Gastroesophageal sphincter (tissue), 4 donors: ENCODE data around the gene DVL2. TPM values are rescaled to one million over a fixed set of nuclear protein-coding genes. Genes with fewer than 3 reads are reported as not detected.

Source experiments
- ATAC-seq: fragments of 150-250 bp; one replicate; pipeline ENCODE4 v1.9.1; 2016; ENCODE audit warnings: mild to moderate bottlenecking, moderate library complexity
- H3K27ac ChIP-seq, 4 donors: fragments of 200-600 bp; sonication (generic) in 3 of 4; 1 replicate in 3 of 4; 2 replicates in 1 of 4; pipeline ENCODE4 v1.5.1; 2016 to 2019
- H3K27me3 ChIP-seq: fragments of 200-600 bp; sonication (generic); one replicate; pipeline ENCODE4 v1.5.1; 2019
- H3K36me3 ChIP-seq, 2 donors: fragments of 200-600 bp; sonication (generic); one replicate each; pipeline ENCODE4 v1.5.1; 2019; ENCODE audit warnings: control low read depth in 1 of 2
- H3K4me1 ChIP-seq, 3 donors: fragments of 200-600 bp; sonication (generic); 1 replicate in 2 of 3; 2 replicates in 1 of 3; pipeline ENCODE4 v1.5.1; 2016 to 2019; ENCODE audit warnings: control low read depth in 2 of 3
- H3K4me3 ChIP-seq, 2 donors: fragments of 200-600 bp; sonication (generic); one replicate each; pipeline ENCODE4 v1.5.1; 2019; ENCODE audit warnings: mild to moderate bottlenecking in 1 of 2, moderate library complexity in 1 of 2
- H3K9me3 ChIP-seq, 3 donors: fragments of 200-600 bp; sonication (generic); one replicate each; pipeline ENCODE4 v1.5.1; 2017 to 2019; ENCODE audit warnings: control low read depth in 2 of 3
- EP300 ChIP-seq: sonication (generic); formaldehyde crosslinking; IDR thresholded peaks from one replicate; pipeline ENCODE4 v1.6.1; 2017; ENCODE audit warnings: antibody characterized with exemption, mild to moderate bottlenecking
- POLR2A ChIP-seq, 2 donors: fragments of 450-650 bp; IDR thresholded peaks; one replicate each; pipeline ENCODE4 v1.6.1; 2017; ENCODE audit warnings: antibody characterized with exemption in 2 of 2, mild to moderate bottlenecking in 2 of 2, moderate library complexity in 1 of 2
- POLR2AphosphoS5 ChIP-seq: sonication (generic); formaldehyde crosslinking; IDR thresholded peaks from one replicate; pipeline ENCODE4 v1.6.1; 2017; ENCODE audit warnings: antibody characterized with exemption
- WGBS, 2 donors: methylation state at CpG; one replicate each; pipeline ENCODE4 v1.1.5; 2018; ENCODE audit warnings: low coverage in 1 of 2; 5-methylcytosine and 5-hydroxymethylcytosine counted together
- total RNA-seq, 4 donors: library from RNA; depleted of rRNA; stranded (reverse); fragments of >200 nt; gene quantifications; one replicate each; pipeline ENCODE4 v1.1.0, GENCODE V29; 2016
- TF ChIP-seq, protein P1 (sequence below), 4 experiments: fragments of 200-600 bp in 2 of 4; fragments of 450-650 bp in 2 of 4; sonication (generic) in 1 of 4; IDR thresholded peaks; one replicate each; pipeline ENCODE4 v1.5.1; 2017 to 2019; ENCODE audit warnings: antibody characterized with exemption in 4 of 4, mild to moderate bottlenecking in 2 of 4, moderate library complexity in 2 of 4

The DVL2 gene
- total RNA-seq, 4 donors from 2014 or later, result 33.0 to 53.9 (median 45.0) TPM

DNA sequence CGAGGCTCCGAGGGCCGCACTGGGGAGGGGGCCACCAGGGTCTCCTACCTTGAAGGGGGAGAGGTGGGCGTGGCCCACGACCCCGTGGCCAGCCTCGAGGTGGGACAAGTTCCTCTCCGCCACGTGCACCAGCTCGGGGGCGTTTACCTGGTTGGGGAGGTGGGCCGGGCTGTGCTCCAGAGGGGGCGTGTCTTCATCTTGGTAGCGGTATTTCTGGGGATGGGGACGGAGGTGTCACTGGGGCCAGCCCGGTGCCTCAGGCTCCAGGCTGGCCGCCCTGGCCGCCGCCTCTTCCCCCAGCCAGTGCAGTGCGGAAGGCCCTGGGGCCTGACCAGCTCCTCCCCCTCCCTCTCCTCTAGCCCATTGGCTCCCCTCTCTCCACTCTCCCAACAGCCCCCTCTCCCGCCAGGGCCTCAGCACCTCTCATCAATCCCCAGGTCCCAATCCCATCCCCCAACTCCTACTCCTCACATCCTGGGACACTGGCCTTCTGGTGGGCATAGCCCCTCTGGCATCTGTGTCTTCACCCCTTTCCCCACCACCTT, 26.2 kb downstream of the DVL2 start:
- ATAC-seq, result no peak
- no peak overlapping the region for H3K4me3 ChIP-seq
- H3K4me1 ChIP-seq, result peaks cover 0 to 62% (median 3%) of the 10 kb centered on the region in 3 donors
- H3K27me3 ChIP-seq, result no peaks in the 10 kb centered on the region
- no peaks in the 10 kb centered on the region for H3K9me3 ChIP-seq
- peaks cover 0 to 10% of the 10 kb centered on the region in 2 donors for H3K36me3 ChIP-seq
- 44% methylated on average over 5 of the region's 21 CpGs; no CpG with 5 or more reads in 1 of the 2 donors for WGBS, 2 donors
- TF ChIP-seq, protein P1, sequence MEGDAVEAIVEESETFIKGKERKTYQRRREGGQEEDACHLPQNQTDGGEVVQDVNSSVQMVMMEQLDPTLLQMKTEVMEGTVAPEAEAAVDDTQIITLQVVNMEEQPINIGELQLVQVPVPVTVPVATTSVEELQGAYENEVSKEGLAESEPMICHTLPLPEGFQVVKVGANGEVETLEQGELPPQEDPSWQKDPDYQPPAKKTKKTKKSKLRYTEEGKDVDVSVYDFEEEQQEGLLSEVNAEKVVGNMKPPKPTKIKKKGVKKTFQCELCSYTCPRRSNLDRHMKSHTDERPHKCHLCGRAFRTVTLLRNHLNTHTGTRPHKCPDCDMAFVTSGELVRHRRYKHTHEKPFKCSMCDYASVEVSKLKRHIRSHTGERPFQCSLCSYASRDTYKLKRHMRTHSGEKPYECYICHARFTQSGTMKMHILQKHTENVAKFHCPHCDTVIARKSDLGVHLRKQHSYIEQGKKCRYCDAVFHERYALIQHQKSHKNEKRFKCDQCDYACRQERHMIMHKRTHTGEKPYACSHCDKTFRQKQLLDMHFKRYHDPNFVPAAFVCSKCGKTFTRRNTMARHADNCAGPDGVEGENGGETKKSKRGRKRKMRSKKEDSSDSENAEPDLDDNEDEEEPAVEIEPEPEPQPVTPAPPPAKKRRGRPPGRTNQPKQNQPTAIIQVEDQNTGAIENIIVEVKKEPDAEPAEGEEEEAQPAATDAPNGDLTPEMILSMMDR (IDR thresholded peaks at IDR 0.05), result no peak
- TF ChIP-seq POLR2A (IDR thresholded peaks at IDR 0.05) (no peak), POLR2AphosphoS5 (no peak), EP300 (no peak)
- H3K27ac ChIP-seq, result peak overlapping the region in 1 of 4 donors; percentile 18

DNA sequence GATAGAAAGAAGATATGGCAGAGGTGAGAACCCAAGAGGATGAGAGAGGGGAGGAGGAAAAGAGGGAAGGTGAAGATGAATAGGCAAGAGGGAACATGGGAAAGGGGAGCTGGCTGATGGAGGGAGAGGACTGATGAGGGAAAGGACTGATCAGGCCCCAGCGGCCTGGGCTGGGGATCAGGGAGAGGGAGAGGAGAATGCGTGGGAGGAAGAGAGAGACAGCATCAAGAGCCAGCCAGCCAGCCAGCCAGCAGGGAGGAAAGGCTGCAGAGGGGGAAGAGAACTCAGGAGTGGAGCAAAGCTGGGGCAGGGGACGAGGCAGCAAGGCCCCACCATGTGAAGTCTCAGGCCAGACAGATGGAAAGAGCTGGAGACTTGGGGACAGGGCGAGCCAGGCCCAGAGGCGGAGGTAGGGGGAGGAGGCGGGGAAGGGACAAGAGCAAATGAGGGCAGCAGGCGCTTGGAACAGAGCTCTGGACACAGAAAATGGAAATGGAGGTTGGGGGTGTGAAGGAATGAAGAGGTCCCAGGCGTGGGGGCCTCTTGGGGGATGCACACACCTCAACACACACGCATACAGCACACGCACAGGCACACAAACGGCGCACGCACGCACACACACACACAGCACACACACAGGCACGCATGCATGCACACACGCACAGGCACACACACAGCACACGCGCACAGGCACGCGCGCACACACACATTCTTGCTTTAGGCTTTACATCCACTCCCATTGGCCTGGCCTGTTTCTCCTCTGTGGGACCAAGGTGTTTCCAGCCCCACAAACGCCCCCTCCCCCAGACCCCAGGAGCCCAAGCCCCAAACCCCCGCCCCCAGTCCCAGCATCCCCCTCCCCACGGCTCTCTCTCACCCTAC, 27.0 kb downstream of the DVL2 start:
- TF ChIP-seq POLR2A (IDR thresholded peaks at IDR 0.05), result no peak
- no peak for TF ChIP-seq EP300
- TF ChIP-seq, protein P1 (IDR thresholded peaks at IDR 0.05), result no peak
- no peak for TF ChIP-seq POLR2AphosphoS5
- no peak for ATAC-seq
- Histone ChIP-seq H3K4me3 (no peak overlapping the region), H3K36me3 (peaks cover 0 to 17% of the 10 kb centered on the region in 2 donors), H3K9me3 (no peaks in the 10 kb centered on the region), H3K27me3 (no peaks in the 10 kb centered on the region), H3K4me1 (peaks cover 0 to 61% (median 3%) of the 10 kb centered on the region in 3 donors), H3K27ac (peak overlapping the region in 1 of 4 donors; percentile 24)
- WGBS, 2 donors, result 42 to 54% methylated on average over 2 to 14 of the region's 24 CpGs

DNA sequence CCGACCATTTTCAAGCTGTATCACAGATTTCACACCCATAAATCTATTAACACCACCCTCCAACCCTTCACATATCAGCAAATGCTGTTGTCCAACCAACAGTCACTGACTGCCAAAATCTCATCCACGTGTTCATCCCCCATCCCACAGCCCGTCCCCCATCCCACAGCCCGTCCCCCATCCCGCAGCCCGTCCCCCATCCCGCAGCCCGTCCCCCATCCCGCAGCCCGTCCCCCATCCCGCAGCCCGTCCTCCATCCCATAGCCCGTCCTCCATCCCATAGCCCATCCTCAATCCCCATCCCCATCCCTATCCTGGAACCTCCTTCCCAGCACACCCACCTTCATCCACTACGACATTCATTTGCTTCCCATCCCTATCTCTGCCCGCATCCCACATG, 28.8 kb downstream of the DVL2 start:
- peak overlapping the region; percentile 30 to 84 (median 72) for H3K27ac ChIP-seq
- TF ChIP-seq, protein P1 (IDR thresholded peaks at IDR 0.05), result no peak
- TF ChIP-seq POLR2A (IDR thresholded peaks at IDR 0.05), result no peak
- TF ChIP-seq EP300, result no peak
- no peak for TF ChIP-seq POLR2AphosphoS5
- no peaks in the 10 kb centered on the region for H3K9me3 ChIP-seq
- H3K4me1 ChIP-seq, result peaks cover 0 to 49% (median 3%) of the 10 kb centered on the region in 3 donors
- H3K27me3 ChIP-seq, result no peaks in the 10 kb centered on the region
- WGBS, 2 donors, result 33 to 48% methylated on average over 3 to 15 of the region's 15 CpGs
- H3K36me3 ChIP-seq, result peaks cover 0 to 34% of the 10 kb centered on the region in 2 donors
- H3K4me3 ChIP-seq, result peak overlapping the region; percentile 57 to 59
- no peak for ATAC-seq

DNA sequence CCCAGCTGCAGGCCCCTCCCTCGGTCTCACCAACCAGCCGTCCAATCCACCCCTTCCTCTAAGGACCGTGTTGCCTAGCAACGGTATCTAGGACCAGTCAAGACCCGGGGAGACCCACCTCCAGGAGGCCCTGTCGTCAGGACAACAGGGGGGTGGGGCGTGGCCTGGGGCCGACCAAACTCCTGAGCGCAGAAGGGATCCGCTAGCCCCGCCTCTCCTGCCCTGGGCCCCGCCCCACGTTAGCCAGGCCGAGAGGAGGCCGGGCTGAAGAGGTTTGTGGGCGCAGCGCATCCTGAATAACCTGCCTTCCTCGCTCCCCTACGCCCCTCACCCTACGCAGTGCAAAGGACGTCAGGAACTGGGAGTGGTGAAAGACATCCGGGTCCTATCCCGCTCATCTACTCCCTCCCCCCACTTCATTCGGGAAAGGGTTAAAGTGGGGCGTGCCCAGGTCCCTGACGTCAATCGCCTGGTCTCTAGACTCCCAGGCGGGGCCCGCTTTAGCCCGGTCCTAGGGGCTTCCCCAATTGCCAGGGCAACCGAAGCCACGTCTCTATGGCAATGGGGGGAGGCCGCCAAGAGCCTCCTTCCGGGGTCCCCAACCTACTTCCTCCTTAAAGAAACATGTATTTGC, 29.4 kb downstream of the DVL2 start:
- H3K27me3 ChIP-seq, result no peaks in the 10 kb centered on the region
- H3K9me3 ChIP-seq, result no peaks in the 10 kb centered on the region
- ATAC-seq, result peak; percentile 95
- TF ChIP-seq POLR2A (IDR thresholded peaks at IDR 0.05) (peak in 1 of 2 donors; percentile 9), POLR2AphosphoS5 (peak; percentile 27)
- TF ChIP-seq, protein P1 (IDR thresholded peaks at IDR 0.05), result no peak
- H3K36me3 ChIP-seq, result peaks cover 0 to 40% of the 10 kb centered on the region in 2 donors
- H3K4me1 ChIP-seq, result peaks cover 0 to 49% (median 3%) of the 10 kb centered on the region in 3 donors
- 0% methylated on average over 2 to 20 of the region's 34 CpGs for WGBS, 2 donors
- H3K4me3 ChIP-seq, result peak overlapping the region; percentile 57 to 59
- H3K27ac ChIP-seq, result peak overlapping the region; percentile 30 to 84 (median 72)
